ENCODE data around the gene IFIH1. TPM values are rescaled to one million over a fixed set of nuclear protein-coding genes. Genes with fewer than 3 reads are reported as not detected.

IFIH1 gene
- total and polyA plus RNA-seq, 12 donors: 3.5 to 22.1 (median 6.1) TPM

GRCh38 chr2:162298669-162299335 lies 19.7 kb downstream of the IFIH1 start:
- no peak for ATAC-seq
- no peak for DNase-seq
- no peaks in the 10 kb centered on the region for H3K9me3 ChIP-seq
- H3K4me1 ChIP-seq: peaks cover 0 to 8% (median 0%) of the 10 kb centered on the region in 9 donors
- no peak overlapping the region for H3K27ac ChIP-seq
- WGBS, 2 donors: 87 to 93% methylated on average over 9 of the region's 9 CpGs
- TF ChIP-seq CTCF (IDR thresholded peaks at IDR 0.05): no peak
- H3K27me3 ChIP-seq: no peaks in the 10 kb centered on the region
- peaks cover 0 to 56% (median 0%) of the 10 kb centered on the region in 9 donors for H3K36me3 ChIP-seq
- intact Hi-C loops (cut with DNase I): loop anchor here in 8 of 10 donors (1.0 to 10.0 kb wide), 10 partner anchors 77 to 714 kb away; partner anchors contain the start of gene GCG (in 1 of the 8)
- no peak overlapping the region for H3K4me3 ChIP-seq

- 65 to 69% methylated on average over 5 of the region's 5 CpGs for WGBS, 2 donors
- H3K36me3 ChIP-seq: peaks cover 0 to 56% (median 0%) of the 10 kb centered on the region in 9 donors
- intact Hi-C loops (cut with DNase I): loop anchor here in 8 of 10 donors (1.0 to 10.0 kb wide), 10 partner anchors 76 to 713 kb away; partner anchors contain the start of gene GCG (in 1 of the 8)
- no peak overlapping the region for H3K27ac ChIP-seq
- H3K4me1 ChIP-seq: peaks cover 0 to 13% (median 0%) of the 10 kb centered on the region in 9 donors
- ATAC-seq (peak in 3 of 8 donors; percentile 42 to 61 (median 42)), DNase-seq (peak in 1 of 2 donors; percentile 83)
- peak; percentile 62 to 95 (median 86) for TF ChIP-seq CTCF (IDR thresholded peaks at IDR 0.05)
- H3K4me3 ChIP-seq: no peak overlapping the region
- H3K9me3 ChIP-seq: no peaks in the 10 kb centered on the region
- H3K27me3 ChIP-seq: no peaks in the 10 kb centered on the region
These were observed 20.4 kb downstream of the IFIH1 start for GRCh38 chr2:162297925-162298552.

DNA sequence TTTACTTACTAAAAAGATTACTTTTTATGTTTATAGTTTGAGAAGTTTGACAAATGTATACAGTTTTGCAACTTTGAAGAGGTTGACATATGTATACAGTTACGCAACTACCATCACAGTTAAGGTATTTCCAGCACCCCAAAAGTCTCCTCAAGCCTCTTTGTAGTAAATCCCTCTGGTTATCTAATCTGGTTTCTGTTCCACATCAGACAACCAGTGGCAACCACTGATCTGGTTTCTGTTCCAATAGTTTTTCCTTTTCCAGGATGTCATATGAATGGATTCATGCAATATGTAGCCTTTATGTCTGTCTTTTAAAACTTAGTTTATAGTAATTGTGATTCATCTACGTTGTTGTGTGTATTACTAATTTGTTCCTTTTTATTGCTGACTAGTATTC lies 23.5 kb downstream of the IFIH1 start:
- intact Hi-C loops (cut with DNase I): loop anchor here in 8 of 10 donors (5.0 to 10.0 kb wide), 8 partner anchors 73 to 710 kb away; partner anchors contain the start of gene GCG (in 1 of the 8)
- Histone ChIP-seq H3K4me1 (peaks cover 0 to 6% (median 0%) of the 10 kb centered on the region in 9 donors), H3K27me3 (no peaks in the 10 kb centered on the region), H3K9me3 (no peaks in the 10 kb centered on the region), H3K27ac (no peak overlapping the region), H3K4me3 (no peak overlapping the region), H3K36me3 (peaks cover 0 to 65% (median 0%) of the 10 kb centered on the region in 9 donors)
- no peak for DNase-seq
- no peak for TF ChIP-seq CTCF (IDR thresholded peaks at IDR 0.05)
- WGBS, 2 donors: 89 to 92% methylated on average over 2 of the region's 2 CpGs
- no peak for ATAC-seq

- intact Hi-C loops (cut with DNase I): loop anchor here in 3 of 10 donors (10.0 kb wide), 3 partner anchors 138 to 708 kb away; partner anchors contain the start of gene GCG (in 1 of the 3)
- H3K4me3 ChIP-seq: no peak overlapping the region
- H3K4me1 ChIP-seq: peaks cover 0 to 6% (median 0%) of the 10 kb centered on the region in 9 donors
- 71 to 82% methylated on average over 2 of the region's 2 CpGs for WGBS, 2 donors
- no peak for TF ChIP-seq CTCF (IDR thresholded peaks at IDR 0.05)
- no peaks in the 10 kb centered on the region for H3K27me3 ChIP-seq
- no peak for DNase-seq
- no peak for ATAC-seq
- H3K9me3 ChIP-seq: no peaks in the 10 kb centered on the region
- peaks cover 0 to 56% (median 0%) of the 10 kb centered on the region in 9 donors for H3K36me3 ChIP-seq
- no peak overlapping the region for H3K27ac ChIP-seq
These were observed 25.2 kb downstream of the IFIH1 start for GRCh38 chr2:162293122-162293786.

Measured in heart right ventricle (tissue), 16 donors.